ENCODE results near the gene CSF1. TPM values are rescaled to one million over a fixed set of nuclear protein-coding genes. Genes with fewer than 3 reads are reported as not detected.

CSF1 gene
- total and polyA plus RNA-seq, 7 donors: 3.7 to 14.7 (median 10.6) TPM

GRCh38 chr1:109932679-109933078, 22.0 kb downstream of the CSF1 start:
- WGBS, 3 donors: 95 to 96% (median 96%) methylated on average over 5 of the region's 5 CpGs
- peaks cover 24% of the 10 kb centered on the region for H3K4me1 ChIP-seq
- H3K36me3 ChIP-seq (ENCODE audit: insufficient read depth in 1 of 2, low read depth in 1 of 2): peaks cover 0 to 20% of the 10 kb centered on the region in 2 donors
- H3K4me3 ChIP-seq: no peak overlapping the region
- DNase-seq (no peak), ATAC-seq (no peak)
- H3K27me3 ChIP-seq (ENCODE audit: insufficient read depth in 3 of 3, low read length in 2 of 3): no peaks in the 10 kb centered on the region
- H3K9me3 ChIP-seq: peaks cover 7% of the 10 kb centered on the region
- no peak for TF ChIP-seq CTCF (IDR thresholded peaks at IDR 0.05)
- H3K27ac ChIP-seq: no peak overlapping the region
- intact Hi-C loops (cut with DNase I): loop anchor here in 1 of 2 donors (5.0 kb wide), 1 partner anchor 50 kb away; the partner anchor contains the start of gene AHCYL1

DNA sequence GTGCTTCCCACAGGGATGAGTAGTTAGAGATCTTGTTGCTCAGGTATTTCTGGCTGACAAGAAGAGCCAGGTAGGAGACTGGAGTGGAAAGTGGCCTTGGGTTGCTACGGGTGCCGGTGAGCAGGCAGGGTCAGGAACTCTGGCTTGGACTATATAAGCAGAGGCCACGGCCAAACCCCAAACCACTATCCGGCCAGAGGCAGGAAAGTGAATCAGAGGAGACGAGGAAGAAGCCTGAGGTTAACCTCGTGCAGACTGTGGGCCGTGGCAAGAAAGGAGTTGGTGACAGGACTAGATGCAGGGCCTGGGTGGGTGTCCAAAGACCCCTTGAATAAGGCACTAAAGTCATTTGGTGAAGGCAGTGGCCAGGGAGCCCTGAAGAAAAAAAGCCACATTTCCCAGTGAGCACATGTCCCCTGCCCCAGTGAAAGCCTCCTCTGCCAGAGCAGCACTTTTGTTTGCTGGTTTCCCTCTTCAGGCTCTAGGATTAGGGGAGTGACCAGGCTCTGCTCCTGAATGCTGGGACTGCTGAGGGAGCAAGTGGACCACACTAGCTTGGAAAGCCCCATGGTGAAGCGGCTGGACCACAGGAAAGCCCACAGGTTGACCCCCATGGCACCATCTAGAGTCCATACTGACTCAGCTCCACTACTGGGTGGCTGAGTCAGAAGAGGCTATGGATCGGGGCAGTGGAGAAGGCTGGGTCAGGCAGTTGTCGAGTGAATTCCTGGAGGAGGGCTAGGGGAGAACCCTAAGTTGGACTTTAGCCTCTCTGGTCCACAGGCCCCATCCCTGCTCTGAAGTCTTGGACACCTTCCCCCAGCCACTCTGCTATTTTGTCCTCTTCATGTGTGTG, 23.4 kb downstream of the CSF1 start:
- no peak overlapping the region for H3K4me3 ChIP-seq
- DNase-seq (peak in 1 of 2 donors; percentile 41), ATAC-seq (peak; percentile 31 to 52 (median 43))
- H3K9me3 ChIP-seq: peaks cover 13% of the 10 kb centered on the region
- H3K4me1 ChIP-seq: peaks cover 12% of the 10 kb centered on the region
- intact Hi-C loops (cut with DNase I): loop anchor here in 1 of 2 donors (5.0 kb wide), 1 partner anchor 48 kb away; the partner anchor contains the start of gene AHCYL1
- no peak overlapping the region for H3K27ac ChIP-seq
- no peaks in the 10 kb centered on the region for H3K27me3 ChIP-seq (ENCODE audit: insufficient read depth in 3 of 3, low read length in 2 of 3)
- H3K36me3 ChIP-seq (ENCODE audit: insufficient read depth in 1 of 2, low read depth in 1 of 2): peaks cover 0 to 13% of the 10 kb centered on the region in 2 donors
- TF ChIP-seq CTCF (IDR thresholded peaks at IDR 0.05): no peak
- WGBS, 3 donors: 62 to 64% (median 64%) methylated on average over 10 of the region's 10 CpGs

- no peak overlapping the region for H3K4me3 ChIP-seq
- H3K27me3 ChIP-seq (ENCODE audit: insufficient read depth in 3 of 3, low read length in 2 of 3): no peaks in the 10 kb centered on the region
- ATAC-seq (no peak), DNase-seq (no peak)
- WGBS, 3 donors: 51 to 61% (median 55%) methylated on average over 4 of the region's 4 CpGs
- peaks cover 13% of the 10 kb centered on the region for H3K9me3 ChIP-seq
- no peaks in the 10 kb centered on the region for H3K36me3 ChIP-seq (ENCODE audit: insufficient read depth in 1 of 2, low read depth in 1 of 2)
- intact Hi-C loops (cut with DNase I): no loop called here
- H3K27ac ChIP-seq: no peak overlapping the region
- H3K4me1 ChIP-seq: peaks cover 7% of the 10 kb centered on the region
- no peak for TF ChIP-seq CTCF (IDR thresholded peaks at IDR 0.05)
Measured at GRCh38 chr1:109935451-109935900, 24.8 kb downstream of the CSF1 start.

DNA sequence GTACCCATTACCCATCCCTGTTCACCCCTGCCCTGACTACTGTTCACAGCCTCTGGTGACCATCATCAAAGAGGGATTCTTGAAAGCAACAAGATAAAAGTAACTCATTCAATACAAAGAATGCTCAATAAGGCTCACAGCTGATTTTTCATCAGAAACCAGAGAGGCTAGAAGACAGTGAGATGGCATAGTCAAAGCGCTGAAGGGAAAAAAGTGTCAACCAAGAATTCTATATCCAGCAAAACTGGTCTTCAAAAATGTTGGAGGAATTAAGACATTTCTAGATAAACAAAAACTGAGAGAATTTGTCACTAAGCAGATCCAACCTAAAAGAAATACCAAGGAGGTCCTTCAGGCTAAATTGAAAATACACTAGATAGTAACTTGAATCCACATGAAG, 27.1 kb downstream of the CSF1 start:
- ATAC-seq (no peak), DNase-seq (no peak)
- H3K27ac ChIP-seq: no peak overlapping the region
- H3K4me1 ChIP-seq: no peaks in the 10 kb centered on the region
- H3K27me3 ChIP-seq (ENCODE audit: insufficient read depth in 3 of 3, low read length in 2 of 3): no peaks in the 10 kb centered on the region
- H3K36me3 ChIP-seq (ENCODE audit: insufficient read depth in 1 of 2, low read depth in 1 of 2): no peaks in the 10 kb centered on the region
- TF ChIP-seq CTCF (IDR thresholded peaks at IDR 0.05): no peak
- intact Hi-C loops (cut with DNase I): no loop called here
- 93 to 99% (median 97%) methylated on average over 1 of the region's 1 CpG for WGBS, 3 donors
- no peak overlapping the region for H3K4me3 ChIP-seq
- peaks cover 13% of the 10 kb centered on the region for H3K9me3 ChIP-seq
